ENCODE results near the gene SRC.

The SRC gene

DNA sequence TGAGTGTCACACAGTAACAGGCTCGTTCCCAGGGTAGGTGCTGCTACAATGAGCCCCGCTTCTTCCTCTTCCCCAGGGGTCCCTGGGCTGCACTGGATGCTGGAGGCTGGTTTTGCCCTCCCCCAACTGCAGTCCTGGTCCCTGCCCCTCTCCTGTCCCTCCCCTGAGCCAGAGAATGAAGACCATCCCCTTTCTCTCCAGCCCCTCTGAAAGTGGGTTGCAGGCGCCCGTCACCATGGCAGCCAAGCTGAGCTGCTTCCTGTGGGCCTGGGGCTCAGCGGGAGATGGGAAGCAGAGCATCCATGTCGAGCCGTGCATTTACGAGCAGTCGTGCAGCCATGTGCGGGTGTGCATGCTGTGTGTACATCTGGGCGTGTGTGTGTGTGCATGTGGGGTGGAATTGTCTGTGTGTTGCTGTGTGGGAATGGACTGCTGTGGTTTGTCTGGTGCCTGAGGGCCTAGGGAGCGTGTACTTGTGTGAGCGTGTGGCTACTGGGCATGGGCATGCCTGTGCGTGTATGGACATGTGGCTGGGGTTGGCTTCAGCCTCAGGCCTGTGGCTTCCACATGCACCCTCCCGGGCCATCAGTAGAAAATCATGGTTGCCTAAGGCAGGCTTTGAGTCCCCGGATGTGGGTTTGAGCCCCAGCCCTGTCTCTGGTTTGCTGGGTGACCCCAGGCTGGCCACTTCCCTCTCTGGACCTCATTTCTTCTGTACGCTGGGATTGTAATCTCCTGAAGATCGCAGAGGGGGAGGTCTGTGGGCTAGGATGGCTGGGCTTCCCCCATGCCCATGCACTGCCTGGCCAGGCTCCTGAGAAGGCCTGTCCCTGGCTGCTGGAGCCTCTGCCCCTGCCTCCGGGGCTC lies 48.8 kb downstream of the SRC start:
- no peak for DNase-seq (ENCODE audit: low read depth, low spot score)

DNA sequence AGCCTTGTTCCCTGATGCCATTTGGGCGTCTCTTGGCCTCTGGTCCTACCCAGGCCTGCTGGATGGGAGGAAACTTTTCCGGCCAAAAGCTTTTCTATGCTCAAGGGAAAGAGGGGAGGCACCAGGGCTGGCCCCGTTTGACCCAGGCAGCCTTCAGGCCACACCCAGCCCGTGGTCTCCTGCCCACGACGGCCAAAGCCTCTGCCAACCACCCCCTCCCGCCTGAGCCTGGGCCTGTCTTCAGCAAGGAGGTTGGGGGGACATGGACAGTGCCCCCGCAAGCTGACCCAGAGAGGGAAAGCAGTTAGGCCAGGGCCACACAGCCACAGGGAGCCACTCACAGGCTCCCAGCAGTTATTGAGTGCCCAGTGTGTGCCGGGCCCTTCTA lies 49.5 kb downstream of the SRC start:
- DNase-seq (ENCODE audit: low read depth, low spot score) = no peak

DNA sequence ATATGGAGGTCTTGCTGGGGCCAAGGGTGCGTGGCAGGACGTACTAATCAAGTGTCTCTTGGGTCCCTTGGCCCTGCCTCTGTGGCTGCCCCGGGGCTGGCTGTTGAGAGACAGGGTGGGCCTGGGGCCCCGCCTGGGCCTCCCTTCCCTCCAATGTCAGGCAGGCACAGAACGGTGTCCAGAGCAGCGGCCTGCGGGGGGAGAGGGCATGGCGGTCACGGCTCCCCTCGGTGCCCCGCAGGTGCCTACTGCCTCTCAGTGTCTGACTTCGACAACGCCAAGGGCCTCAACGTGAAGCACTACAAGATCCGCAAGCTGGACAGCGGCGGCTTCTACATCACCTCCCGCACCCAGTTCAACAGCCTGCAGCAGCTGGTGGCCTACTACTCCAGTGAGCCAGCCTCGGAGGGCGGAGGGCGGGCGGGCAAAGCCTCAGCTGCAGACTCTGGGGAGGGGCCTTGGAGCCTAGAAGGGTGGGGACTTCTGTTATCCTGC lies 50.0 kb downstream of the SRC start:
- no peak for DNase-seq (ENCODE audit: low read depth, low spot score)

DNA sequence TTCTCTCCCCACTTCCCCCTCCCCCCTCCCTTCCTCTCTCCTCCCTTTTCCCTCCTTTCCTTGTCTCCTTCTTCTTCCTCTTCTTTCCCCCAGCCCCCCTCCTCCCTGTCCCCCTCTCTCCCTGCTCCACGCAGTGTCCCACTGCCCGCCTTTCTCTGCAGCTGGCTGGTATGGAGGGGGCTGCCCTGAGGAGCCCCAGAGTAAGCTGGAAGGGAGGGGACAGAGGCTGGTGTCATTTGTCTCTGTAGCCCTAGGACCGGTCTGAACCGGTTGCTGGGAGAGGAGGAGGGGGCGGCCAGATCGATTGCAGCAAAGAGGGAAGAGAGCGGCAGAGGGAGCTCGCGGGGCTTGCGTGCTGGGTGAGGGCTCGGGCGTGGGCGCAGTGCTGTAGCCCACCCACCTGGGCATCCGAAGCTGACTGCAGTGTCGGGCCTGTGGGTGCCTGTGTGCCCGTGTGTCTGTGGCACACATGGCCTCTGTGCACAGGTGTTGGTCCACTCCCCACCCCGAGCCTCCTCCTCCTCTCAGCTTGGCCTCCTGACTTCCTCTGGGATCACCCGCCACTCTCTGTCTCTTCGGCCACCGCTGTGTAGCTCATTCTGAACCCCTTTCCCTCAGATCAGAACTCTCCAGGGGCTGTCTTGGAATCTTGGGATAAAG lies 50.6 kb downstream of the SRC start:
- DNase-seq (ENCODE audit: low read depth, low spot score) = no peak

DNA sequence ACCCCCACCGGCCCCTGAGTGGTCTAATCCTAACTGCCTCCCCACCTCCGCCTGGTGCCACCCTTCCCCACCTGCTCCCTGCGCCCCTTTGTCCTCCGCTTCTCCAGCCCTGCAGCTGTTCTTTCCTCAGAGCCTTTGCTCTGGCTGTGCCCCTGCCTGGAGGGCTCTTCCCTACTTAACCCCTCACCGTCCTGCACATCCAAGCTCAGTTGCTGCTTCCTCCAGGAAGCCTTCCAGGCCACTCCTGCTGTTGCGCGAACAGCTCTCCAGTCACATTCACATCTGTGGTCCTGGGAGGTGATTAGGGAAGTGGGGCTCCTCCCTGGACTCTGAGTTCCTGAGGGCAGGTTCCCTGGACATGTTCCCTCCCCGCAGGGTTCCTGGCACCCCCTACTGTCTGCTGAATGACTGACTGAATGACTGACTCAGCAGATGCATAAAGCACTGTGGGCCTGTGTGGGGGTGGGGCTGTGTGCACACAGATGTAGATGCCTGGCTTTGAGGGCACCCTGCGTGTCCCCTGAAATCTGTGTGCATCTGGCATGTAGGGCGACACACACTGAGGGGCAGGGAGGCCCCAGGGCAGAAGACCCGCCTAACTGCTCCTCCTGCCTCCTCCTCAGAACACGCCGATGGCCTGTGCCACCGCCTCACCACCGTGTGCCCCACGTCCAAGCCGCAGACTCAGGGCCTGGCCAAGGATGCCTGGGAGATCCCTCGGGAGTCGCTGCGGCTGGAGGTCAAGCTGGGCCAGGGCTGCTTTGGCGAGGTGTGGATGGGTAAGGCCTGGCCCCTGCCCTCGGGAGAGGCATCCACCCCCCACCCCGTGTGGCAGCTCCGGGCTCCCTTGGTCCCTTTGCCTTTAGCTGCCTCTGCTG lies 51.4 kb downstream of the SRC start:
- DNase-seq (ENCODE audit: low read depth, low spot score) = no peak

DNA sequence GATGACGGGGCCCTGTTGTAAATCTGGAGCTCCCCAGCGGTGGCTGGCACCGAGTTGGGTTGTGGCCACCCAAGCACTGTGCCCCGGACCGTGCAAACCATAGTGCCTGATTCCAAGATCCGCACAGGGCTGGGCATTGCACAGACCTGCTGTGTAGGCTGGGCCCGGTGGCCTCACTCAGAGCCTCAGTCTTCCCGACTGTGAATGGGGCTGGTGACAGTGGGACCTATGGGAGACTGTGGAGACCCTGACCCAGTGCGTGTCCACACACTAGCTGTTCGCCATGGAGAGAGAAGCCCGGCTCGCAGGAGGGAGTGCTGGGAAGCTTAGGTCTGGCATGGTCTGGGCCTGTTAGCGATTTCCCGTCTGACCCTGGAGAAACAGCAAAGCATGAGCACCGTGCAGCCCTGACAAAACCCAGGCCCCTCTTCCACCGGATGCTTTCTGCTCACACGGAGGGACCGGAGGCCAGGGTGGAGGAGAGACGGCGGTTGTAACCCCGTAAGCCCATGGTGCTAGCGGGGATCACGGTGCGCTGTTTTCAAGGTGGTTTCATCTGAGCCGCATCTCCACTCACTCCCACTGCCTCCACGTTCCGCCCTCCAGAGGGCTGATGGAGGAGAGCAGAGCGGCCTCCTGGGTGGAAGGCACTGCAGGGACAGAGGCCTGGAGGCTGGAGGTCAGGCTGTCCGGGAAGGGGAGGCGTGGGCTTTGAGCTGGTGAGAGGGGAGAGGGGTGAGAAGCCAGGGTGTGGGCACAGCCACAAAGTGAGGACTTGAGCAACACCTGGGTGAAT lies 52.2 kb downstream of the SRC start:
- no peak for DNase-seq (ENCODE audit: low read depth, low spot score)

DNA sequence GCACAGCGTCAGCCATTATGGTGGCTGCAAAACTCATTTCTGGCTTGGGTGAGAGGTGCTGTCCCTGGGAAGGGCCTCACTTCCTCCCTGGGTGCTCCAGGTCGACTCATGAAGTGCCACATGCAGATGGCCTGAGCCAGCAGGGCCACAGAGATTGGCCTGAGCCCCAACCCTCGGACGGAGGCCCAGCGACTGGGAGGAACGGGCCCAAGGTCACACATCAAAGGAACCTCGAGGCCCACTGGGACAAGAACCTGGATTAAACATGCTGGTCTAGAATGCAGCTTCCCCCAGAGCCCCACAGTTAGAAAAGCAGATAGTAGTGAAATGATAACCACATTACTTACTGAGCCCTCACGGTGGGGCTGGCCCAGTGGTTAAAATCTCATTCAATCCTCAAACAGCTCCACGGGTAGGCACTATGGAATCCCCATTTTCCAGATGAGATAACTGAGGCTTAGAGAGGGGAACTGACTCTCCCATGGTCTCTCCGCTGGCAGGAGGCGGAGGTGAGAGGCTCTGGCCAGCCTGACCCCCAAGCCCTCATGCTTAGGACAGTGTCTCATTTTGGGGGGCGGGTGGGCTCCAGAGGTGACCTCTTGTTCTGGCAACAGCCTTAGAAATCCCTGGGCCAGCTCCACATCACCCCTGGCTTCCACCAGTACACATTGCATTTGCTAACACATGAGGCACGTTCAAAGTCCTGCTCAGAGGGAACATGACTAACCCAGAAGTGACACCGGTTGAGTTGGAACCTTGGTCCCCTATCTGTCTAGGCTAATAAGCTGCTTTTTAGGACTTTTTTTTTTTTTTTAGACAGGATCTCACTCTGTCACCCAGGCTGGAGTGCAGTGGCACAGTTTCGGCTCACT lies 53.0 kb downstream of the SRC start:
- DNase-seq (ENCODE audit: low read depth, low spot score) = no peak

DNA sequence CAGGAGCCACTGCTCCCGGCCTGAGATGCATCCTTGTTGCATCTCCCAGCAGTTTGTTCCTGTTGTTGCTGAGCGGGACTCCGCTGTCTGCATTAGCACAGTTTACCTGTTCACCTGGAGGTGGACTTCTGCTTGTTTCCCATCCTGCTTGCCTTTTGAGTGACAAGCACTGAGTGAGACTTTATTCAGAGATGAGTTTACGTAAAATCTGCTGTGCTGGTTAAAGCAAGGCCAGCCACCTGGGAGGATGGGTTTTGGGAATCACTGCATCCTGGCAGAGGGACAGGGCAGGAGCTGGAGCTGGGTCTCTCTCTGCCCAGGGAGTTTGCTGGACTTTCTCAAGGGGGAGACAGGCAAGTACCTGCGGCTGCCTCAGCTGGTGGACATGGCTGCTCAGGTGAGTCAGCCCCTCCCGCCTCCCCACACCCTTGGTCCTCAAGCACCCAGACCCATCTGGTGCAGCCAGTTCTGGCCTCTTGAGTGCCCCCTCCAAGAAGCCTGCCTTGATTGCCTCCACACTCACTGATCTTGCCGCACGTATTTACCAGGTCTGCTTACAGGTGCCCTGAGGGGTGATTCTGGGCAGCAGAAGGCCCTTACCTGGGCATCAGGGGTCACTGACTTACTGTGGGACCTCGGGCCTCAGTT lies 55.5 kb downstream of the SRC start:
- no peak for DNase-seq (ENCODE audit: low read depth, low spot score)

DNA sequence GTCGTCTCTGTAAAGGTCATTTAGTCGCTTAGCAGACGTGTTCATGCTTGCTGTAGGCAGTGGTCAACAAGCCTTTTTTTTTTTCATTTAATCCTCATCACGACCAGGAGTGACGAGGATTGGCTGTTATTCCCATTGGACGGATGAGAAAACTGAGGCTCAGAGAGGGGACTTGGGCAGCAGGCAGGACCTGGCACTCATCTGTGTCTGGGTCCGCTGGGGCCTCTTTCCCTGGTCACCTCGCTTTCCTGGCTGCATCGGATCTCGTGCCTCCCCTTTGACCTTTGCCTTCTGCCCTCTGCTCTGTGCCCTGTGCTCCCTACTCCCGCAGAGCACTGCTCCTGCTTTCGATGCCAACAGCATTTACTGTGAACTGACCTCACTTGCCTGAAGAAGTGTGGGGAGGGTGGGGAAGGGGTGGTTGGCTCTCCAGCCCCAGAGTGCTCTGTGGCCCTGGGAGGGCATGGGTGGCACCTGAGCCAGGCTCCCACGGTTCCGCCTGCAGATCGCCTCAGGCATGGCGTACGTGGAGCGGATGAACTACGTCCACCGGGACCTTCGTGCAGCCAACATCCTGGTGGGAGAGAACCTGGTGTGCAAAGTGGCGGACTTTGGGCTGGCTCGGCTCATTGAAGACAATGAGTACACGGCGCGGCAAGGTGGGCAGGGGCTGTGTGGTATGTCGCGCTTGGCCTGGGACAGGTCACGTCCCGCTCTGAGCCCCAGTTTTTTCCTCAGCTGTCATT lies 56.2 kb downstream of the SRC start:
- no peak for DNase-seq (ENCODE audit: low read depth, low spot score)

DNA sequence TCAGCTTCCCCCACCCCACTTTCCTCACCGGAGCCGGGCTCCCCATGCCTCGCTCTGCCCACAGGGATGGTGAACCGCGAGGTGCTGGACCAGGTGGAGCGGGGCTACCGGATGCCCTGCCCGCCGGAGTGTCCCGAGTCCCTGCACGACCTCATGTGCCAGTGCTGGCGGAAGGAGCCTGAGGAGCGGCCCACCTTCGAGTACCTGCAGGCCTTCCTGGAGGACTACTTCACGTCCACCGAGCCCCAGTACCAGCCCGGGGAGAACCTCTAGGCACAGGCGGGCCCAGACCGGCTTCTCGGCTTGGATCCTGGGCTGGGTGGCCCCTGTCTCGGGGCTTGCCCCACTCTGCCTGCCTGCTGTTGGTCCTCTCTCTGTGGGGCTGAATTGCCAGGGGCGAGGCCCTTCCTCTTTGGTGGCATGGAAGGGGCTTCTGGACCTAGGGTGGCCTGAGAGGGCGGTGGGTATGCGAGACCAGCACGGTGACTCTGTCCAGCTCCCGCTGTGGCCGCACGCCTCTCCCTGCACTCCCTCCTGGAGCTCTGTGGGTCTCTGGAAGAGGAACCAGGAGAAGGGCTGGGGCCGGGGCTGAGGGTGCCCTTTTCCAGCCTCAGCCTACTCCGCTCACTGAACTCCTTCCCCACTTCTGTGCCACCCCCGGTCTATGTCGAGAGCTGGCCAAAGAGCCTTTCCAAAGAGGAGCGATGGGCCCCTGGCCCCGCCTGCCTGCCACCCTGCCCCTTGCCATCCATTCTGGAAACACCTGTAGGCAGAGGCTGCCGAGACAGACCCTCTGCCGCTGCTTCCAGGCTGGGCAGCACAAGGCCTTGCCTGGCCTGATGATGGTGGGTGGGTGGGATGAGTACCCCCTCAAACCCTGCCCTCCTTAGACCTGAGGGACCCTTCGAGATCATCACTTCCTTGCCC lies 57.4 kb downstream of the SRC start:
- DNase-seq (ENCODE audit: low read depth, low spot score) = no peak

DNA sequence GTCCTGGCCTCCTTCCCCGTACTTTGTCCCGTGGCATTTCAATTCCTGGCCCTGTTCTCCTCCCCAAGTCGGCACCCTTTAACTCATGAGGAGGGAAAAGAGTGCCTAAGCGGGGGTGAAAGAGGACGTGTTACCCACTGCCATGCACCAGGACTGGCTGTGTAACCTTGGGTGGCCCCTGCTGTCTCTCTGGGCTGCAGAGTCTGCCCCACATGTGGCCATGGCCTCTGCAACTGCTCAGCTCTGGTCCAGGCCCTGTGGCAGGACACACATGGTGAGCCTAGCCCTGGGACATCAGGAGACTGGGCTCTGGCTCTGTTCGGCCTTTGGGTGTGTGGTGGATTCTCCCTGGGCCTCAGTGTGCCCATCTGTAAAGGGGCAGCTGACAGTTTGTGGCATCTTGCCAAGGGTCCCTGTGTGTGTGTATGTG lies 58.5 kb downstream of the SRC start:
- no peak for DNase-seq (ENCODE audit: low read depth, low spot score)

DNA sequence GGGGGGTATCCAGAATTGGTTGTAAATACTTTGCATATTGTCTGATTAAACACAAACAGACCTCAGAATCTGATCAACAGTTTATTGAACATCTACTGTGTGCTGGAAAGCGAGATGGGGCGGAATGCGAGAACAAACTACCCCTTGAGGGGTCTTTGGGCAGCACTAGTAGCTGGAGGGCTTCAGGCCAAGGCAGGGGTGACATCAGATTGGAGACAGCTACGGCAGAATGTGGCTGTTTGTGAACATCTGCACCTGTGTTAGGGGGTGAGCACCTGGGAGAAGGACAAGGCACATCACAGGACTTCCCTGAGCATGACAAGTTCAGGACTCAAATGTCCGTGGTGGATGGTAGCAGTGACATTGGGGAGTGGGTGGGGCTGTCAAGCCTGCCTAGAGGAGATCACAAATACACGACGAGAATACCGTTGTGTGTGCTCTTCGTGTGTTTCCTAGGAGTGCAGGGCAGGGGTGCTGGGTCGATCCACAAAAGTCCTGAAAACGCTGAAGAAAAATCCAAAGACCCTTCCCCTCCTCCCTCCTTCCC lies 59.5 kb downstream of the SRC start:
- DNase-seq (ENCODE audit: low read depth, low spot score) = no peak

DNA sequence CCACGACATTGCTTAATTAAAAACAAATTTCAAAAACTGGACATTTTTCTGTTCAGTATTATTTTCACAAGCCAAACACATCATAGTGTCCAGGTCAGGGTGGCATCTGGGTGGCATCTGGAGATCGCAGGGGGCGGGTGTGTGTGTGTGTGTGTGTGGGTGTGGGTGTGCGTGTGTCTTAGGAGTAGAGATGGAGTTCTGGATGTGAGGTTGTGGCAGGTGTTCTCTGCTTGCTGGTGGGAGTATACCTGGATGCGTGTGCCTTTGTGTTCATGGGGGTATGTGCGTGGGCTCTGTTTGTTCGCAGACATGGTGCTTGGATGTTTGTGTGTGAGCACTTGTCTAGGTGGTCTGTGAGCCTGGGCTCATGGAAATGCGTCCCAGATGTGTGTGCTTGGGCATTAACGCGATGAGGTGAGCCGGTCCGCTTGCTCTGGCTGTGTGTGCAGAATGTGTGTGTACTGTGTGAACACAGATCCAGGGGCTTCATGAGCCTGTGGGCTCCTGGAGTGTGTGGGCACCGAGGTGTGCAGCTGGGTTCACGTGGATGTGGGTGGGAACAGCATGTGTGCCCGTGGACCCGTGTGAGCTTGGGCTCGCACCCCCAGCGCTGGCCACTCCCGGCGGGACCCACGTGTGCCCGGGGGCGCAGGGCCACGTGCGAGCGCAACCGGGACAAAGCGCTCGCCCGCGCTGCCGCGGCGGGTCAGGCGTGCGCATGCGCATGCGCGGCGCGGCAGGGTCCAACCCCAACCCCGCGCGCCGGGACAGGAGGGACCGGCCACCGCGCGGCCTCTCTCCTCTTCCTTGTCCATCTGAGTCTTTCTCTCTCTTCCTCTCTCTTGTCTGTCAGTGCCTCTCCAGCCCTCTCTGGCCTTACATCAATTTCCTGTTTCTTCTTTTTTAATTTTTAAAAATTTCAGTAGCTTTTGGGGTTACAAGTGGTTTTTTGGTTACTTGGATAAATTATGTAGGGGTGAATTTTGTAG lies 60.4 kb downstream of the SRC start:
- no peak for DNase-seq (ENCODE audit: low read depth, low spot score)

DNA sequence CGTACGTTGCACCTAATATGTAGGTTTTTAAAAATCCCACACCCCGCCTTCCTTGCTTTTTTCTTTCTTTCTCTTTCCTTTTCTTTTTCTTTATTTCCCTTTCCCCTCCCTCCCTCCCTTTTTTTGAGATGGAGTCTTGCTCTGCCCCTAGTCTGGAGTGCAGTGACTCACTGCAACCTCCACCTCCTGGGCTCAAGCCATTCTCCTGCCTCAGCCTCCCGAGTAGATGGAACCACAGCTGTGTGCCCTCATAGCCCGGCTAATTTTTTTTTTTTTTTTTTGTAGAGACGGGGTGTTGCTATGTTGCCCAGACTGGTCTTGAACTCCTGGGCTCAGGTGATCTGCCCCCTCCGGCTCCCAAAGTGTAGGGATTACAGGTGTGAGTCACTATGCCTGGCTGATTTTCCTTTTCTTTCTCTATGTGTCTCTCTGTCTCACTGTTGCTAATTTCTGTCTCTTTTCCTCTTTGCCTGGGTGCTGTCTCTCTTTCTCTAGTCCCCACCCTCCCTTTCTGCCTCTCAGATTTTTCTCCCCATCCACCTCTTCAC lies 61.2 kb downstream of the SRC start:
- DNase-seq (ENCODE audit: low read depth, low spot score) = no peak

DNA sequence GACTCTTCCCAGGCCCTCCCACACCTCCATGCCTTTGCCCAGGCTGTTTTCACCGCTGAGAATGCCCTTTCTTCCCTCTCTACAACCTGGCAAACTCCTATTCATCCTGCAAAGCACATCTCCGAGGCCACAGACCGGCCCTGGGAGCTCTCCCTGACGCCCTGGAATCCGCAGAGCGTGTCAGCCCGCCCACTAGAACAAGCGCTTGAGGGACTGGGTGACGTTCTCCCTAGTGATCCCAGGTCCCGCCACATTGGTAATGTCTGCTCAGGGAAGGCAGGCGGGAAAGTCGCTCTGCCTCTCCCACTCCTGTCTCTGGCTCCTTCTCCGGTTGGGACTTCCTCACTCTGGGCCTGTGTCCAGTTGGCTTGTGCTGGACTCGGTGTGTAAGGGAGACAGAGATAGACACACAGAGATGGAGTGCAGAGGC lies 61.6 kb downstream of the SRC start:
- DNase-seq (ENCODE audit: low read depth, low spot score) = no peak

Measured in brain pericyte (primary cell).